CD4-positive, alpha-beta T cell (primary cell): Measurements from ENCODE around the gene IL24. TPM values are rescaled to one million over a fixed set of nuclear protein-coding genes. Genes with fewer than 3 reads are reported as not detected.

ENCODE experiments used
- ATAC-seq: fragments of 200-7000 bp; cut with Tn5 transposase; one replicate; pipeline ENCODE4 v1.10.0; 2022; ENCODE audit warnings: mild to moderate bottlenecking; ENCODE audit not compliant: poor library complexity
- CTCF ChIA-PET: fragments of 350-600 bp; sonication (Branson Sonifier 250); formaldehyde crosslinking; loops from one replicate; lab custom pipeline; 2021; ENCODE audit warnings: antibody characterized with exemption, inconsistent platforms; lab: Charles Lee
- POLR2A ChIA-PET: fragments of 350-600 bp; sonication (Branson Sonifier 250); formaldehyde crosslinking; loops from one replicate; lab custom pipeline; 2021; ENCODE audit warnings: antibody characterized with exemption, inconsistent platforms; lab: Charles Lee
- DNase-seq, 14 experiments: peaks; one replicate each; pipeline ENCODE4 v3.0.0-alpha.2; 2013 to 2020; ENCODE audit warnings: mixed read lengths in 2 of 14
- H3K27ac ChIP-seq, 2 donors: one replicate each; pipeline versions ENCODE4 v1.5.1 to v1.7.0; 2013; ENCODE audit warnings: low read length in 2 of 2, low read depth in 1 of 2, mild to moderate bottlenecking in 1 of 2
- H3K27me3 ChIP-seq, 2 experiments: 1 replicate in 1 of 2; 2 replicates in 1 of 2; pipeline versions ENCODE4 v1.6.1 to v1.7.0; 2013; ENCODE audit warnings: low read length in 2 of 2, control low read depth in 1 of 2, mild to moderate bottlenecking in 1 of 2, moderate library complexity in 1 of 2; ENCODE audit not compliant: insufficient read depth in 2 of 2, control insufficient read depth in 1 of 2
- H3K36me3 ChIP-seq: one replicate; pipeline ENCODE4 v1.6.1; 2013; ENCODE audit warnings: low read length, control low read depth; ENCODE audit not compliant: insufficient read depth
- H3K4me1 ChIP-seq: one replicate; pipeline ENCODE4 v1.6.1; 2013; ENCODE audit warnings: low read length, control low read depth; ENCODE audit not compliant: insufficient read depth
- H3K4me3 ChIP-seq: one replicate; pipeline ENCODE4 v1.5.1; 2013; ENCODE audit warnings: mild to moderate bottlenecking, low read length, moderate library complexity
- H3K9me3 ChIP-seq, 2 experiments: 1 replicate in 1 of 2; 2 replicates in 1 of 2; pipeline versions ENCODE4 v1.6.1 to v1.7.0; 2013; ENCODE audit warnings: low read length in 2 of 2, mild to moderate bottlenecking in 2 of 2, control low read depth in 1 of 2, moderate library complexity in 1 of 2; ENCODE audit not compliant: control insufficient read depth in 1 of 2, insufficient read depth in 1 of 2
- H3K27ac Mint-ChIP-seq: one replicate; pipeline ENCODE4 v1.8.0; 2020; ENCODE audit warnings: mixed read lengths
- H3K27me3 Mint-ChIP-seq: one replicate; pipeline ENCODE4 v1.8.0; 2021; ENCODE audit warnings: mixed read lengths
- H3K36me3 Mint-ChIP-seq: one replicate; pipeline ENCODE4 v1.8.0; 2021; ENCODE audit warnings: low read depth, mixed read lengths
- H3K4me1 Mint-ChIP-seq: one replicate; pipeline ENCODE4 v1.8.0; 2021; ENCODE audit warnings: low read depth, mixed read lengths
- H3K4me3 Mint-ChIP-seq: one replicate; pipeline ENCODE4 v1.8.0; 2020; ENCODE audit warnings: mild to moderate bottlenecking, mixed read lengths
- H3K9me3 Mint-ChIP-seq: one replicate; pipeline ENCODE4 v1.8.0; 2020; ENCODE audit warnings: mixed read lengths
- CTCF ChIP-seq: fragments of 200-600 bp; IDR thresholded peaks from one replicate; pipeline ENCODE4 v1.8.0; 2022; ENCODE audit warnings: antibody characterized with exemption, mild to moderate bottlenecking
- intact Hi-C, 2 experiments: fragments of 100-400 bp; cut with DNase I in 1 of 2; cut with micrococcal nuclease in 1 of 2; formaldehyde crosslinking; loops; one replicate each; pipeline versions ENCODE4 v1.15.1 to v1.9.0; 2023 to 2025; cut with DNase I, micrococcal nuclease
- total RNA-seq, 174 experiments: library from RNA in 2 of 174; stranded (reverse) in 2 of 174; gene quantifications; one replicate each; pipeline ENCODE4 v1.2.3 and lab custom pipeline; 2021 to 2026

Gene IL24
- total RNA-seq, 2 experiments from 2014 or later = not detected

- Mint-ChIP-seq H3K4me1 (peaks cover 58% of the 10 kb centered on the region), H3K27me3 (no peaks in the 10 kb centered on the region), H3K4me3 (no peak overlapping the region), H3K36me3 (no peaks in the 10 kb centered on the region), H3K9me3 (no peaks in the 10 kb centered on the region), H3K27ac (peak overlapping the region; percentile 84)
- POLR2A ChIA-PET = interaction anchor here (0.9 to 3.9 kb wide), 8 partner anchors 10 to 50 kb away, joined by 3 to 73 read pairs (median 14); partner anchors contain the start of gene FCMR
- intact Hi-C loops = loop anchor here (2.0 to 10.0 kb wide), 4 partner anchors 19 to 200 kb away; no protein-coding TSS in a partner anchor
- Histone ChIP-seq H3K27me3 (no peaks in the 10 kb centered on the region), H3K9me3 (no peaks in the 10 kb centered on the region), H3K36me3 (no peaks in the 10 kb centered on the region), H3K4me3 (no peak overlapping the region), H3K27ac (no peak overlapping the region), H3K4me1 (peaks cover 44% of the 10 kb centered on the region)
- TF ChIP-seq CTCF = no peak
- DNase-seq (no peak), ATAC-seq (no peak)
- CTCF ChIA-PET = interaction anchor here (0.5 to 3.3 kb wide), 8 partner anchors 10 to 942 kb away, joined by 3 to 22 read pairs (median 8); partner anchors contain the start of genes FCMR and IL20
Measured at GRCh38 chr1:206932177-206932576, 34.9 kb downstream of the IL24 start.

GRCh38 chr1:206933333-206933945 is 36.2 kb downstream of the IL24 start:
- DNase-seq (peak; percentile 57 to 87 (median 74)), ATAC-seq (peak; percentile 82)
- H3K27ac ChIP-seq = no peak overlapping the region
- peak; percentile 91 for TF ChIP-seq CTCF
- no peaks in the 10 kb centered on the region for H3K27me3 Mint-ChIP-seq
- no peak overlapping the region for H3K4me3 Mint-ChIP-seq
- intact Hi-C loops = loop anchor here (1.0 to 10.0 kb wide), 5 partner anchors 21 to 201 kb away; partner anchors contain the start of gene IL20 (in 1 of the 2)
- POLR2A ChIA-PET = interaction anchor here (0.6 to 3.9 kb wide), 11 partner anchors 11 to 124 kb away, joined by 3 to 73 read pairs (median 5); partner anchors contain the start of gene FCMR
- no peaks in the 10 kb centered on the region for H3K27me3 ChIP-seq
- no peaks in the 10 kb centered on the region for H3K9me3 ChIP-seq
- no peaks in the 10 kb centered on the region for H3K36me3 ChIP-seq
- peaks cover 36% of the 10 kb centered on the region for H3K4me1 ChIP-seq
- no peak overlapping the region for H3K4me3 ChIP-seq
- H3K9me3 Mint-ChIP-seq = no peaks in the 10 kb centered on the region
- H3K4me1 Mint-ChIP-seq = peaks cover 46% of the 10 kb centered on the region
- no peaks in the 10 kb centered on the region for H3K36me3 Mint-ChIP-seq
- CTCF ChIA-PET = interaction anchor here (1.0 to 3.3 kb wide), 18 partner anchors 8 to 472 kb away, joined by 3 to 22 read pairs (median 6); partner anchors contain the start of genes FCMR and IL20
- peak overlapping the region; percentile 57 for H3K27ac Mint-ChIP-seq

GRCh38 chr1:206935491-206936067 is 38.3 kb downstream of the IL24 start:
- H3K27ac Mint-ChIP-seq = no peak overlapping the region

More at GRCh38 chr1:206935491-206936067, 38.3 kb downstream of the IL24 start:
- Histone ChIP-seq H3K27ac (no peak overlapping the region), H3K9me3 (no peaks in the 10 kb centered on the region), H3K4me1 (peaks cover 24% of the 10 kb centered on the region), H3K27me3 (no peaks in the 10 kb centered on the region), H3K36me3 (no peaks in the 10 kb centered on the region), H3K4me3 (no peak overlapping the region)
- H3K36me3 Mint-ChIP-seq = no peaks in the 10 kb centered on the region
- intact Hi-C loops = loop anchor here in 1 of 2 experiments (1.0 to 10.0 kb wide), 2 partner anchors 46 to 139 kb away; no protein-coding TSS in a partner anchor
- DNase-seq = peak in 8 of 14 experiments; percentile 20 to 71 (median 49)
- no peaks in the 10 kb centered on the region for H3K9me3 Mint-ChIP-seq
- H3K4me1 Mint-ChIP-seq = peaks cover 29% of the 10 kb centered on the region
- no peak overlapping the region for H3K4me3 Mint-ChIP-seq
- ATAC-seq = peak; percentile 55
- peak; percentile 60 for TF ChIP-seq CTCF
- H3K27me3 Mint-ChIP-seq = no peaks in the 10 kb centered on the region
- ChIA-PET CTCF (interaction anchor here (0.5 to 3.2 kb wide), 5 partner anchors 14 to 47 kb away, joined by 3 to 10 read pairs (median 5); partner anchors contain the start of gene FCMR), POLR2A (interaction anchor here (1.0 to 1.2 kb wide), 2 partner anchors 17 to 46 kb away, joined by 3 to 5 read pairs; no protein-coding TSS in a partner anchor)
